GM12878 (cell line): ENCODE results near the gene AMBRA1. TPM values are rescaled to one million over a fixed set of nuclear protein-coding genes. Genes with fewer than 3 reads are reported as not detected.
A peak's percentile ranks its signal among the peaks of the same experiment; 100 is the strongest.

Source experiments
- CEBPZ ChIP-seq: fragments of 150-350 bp; IDR thresholded peaks from 2 replicates; pipeline ENCODE4 v1.6.1; 2016; ENCODE audit warnings: low read depth, low read length
- CHD2 ChIP-seq: IDR thresholded peaks from 2 replicates; pipeline ENCODE4 v1.6.1; 2011; ENCODE audit warnings: low read depth, low read length, improper control_type of control experiment, borderline replicate concordance
- EGR1 ChIP-seq, 2 experiments: IDR thresholded peaks; 1 replicate in 1 of 2; 2 replicates in 1 of 2; pipeline ENCODE4 v1.6.1; 2011 to 2012; ENCODE audit warnings: low read depth in 2 of 2, low read length in 2 of 2, borderline replicate concordance in 1 of 2, mild to moderate bottlenecking in 1 of 2, moderate library complexity in 1 of 2
- GABPA ChIP-seq: IDR thresholded peaks from 2 replicates; pipeline ENCODE4 v1.6.1; 2014; ENCODE audit warnings: antibody characterized with exemption, low read depth, mild to moderate bottlenecking, inconsistent platforms
- HDAC2 ChIP-seq: fragments of 200-600 bp; sonication (generic); IDR thresholded peaks from 2 replicates; pipeline ENCODE4 v1.6.1; 2017
- NBN ChIP-seq: fragments of 450-650 bp; IDR thresholded peaks from 2 replicates; pipeline ENCODE4 v1.6.1; 2016
- NR2C2 ChIP-seq: IDR thresholded peaks from 2 replicates; pipeline ENCODE4 v1.6.1; 2011; ENCODE audit warnings: borderline replicate concordance, low read depth; ENCODE audit not compliant: control insufficient read depth, insufficient read length
- RB1 ChIP-seq: fragments of 450-650 bp; formaldehyde crosslinking; IDR thresholded peaks from 2 replicates; pipeline ENCODE4 v1.6.1; 2017; ENCODE audit warnings: mild to moderate bottlenecking, borderline replicate concordance
- RBBP5 ChIP-seq: fragments of 200-600 bp; sonication (generic); conservative IDR thresholded peaks from 2 replicates; pipeline ENCODE4 v1.6.1; 2016
- RCOR1 ChIP-seq: conservative IDR thresholded peaks from 2 replicates; pipeline ENCODE4 v1.6.1; 2012; ENCODE audit warnings: low read depth, low read length, improper control_type of control experiment
- RELA ChIP-seq: fragments of 450-650 bp; IDR thresholded peaks from 2 replicates; pipeline ENCODE4 v1.8.0; 2014; ENCODE audit warnings: borderline replicate concordance; ENCODE audit not compliant: partially characterized antibody
- RFX5 ChIP-seq: IDR thresholded peaks from 2 replicates; pipeline ENCODE4 v1.6.1; 2011; ENCODE audit warnings: low read depth, low read length, improper control_type of control experiment
- RUNX3 ChIP-seq: IDR thresholded peaks from 2 replicates; pipeline ENCODE4 v1.6.1; 2012; ENCODE audit warnings: low read length, inconsistent platforms
- SRF ChIP-seq, 2 experiments: IDR thresholded peaks; 2 replicates each; pipeline ENCODE4 v1.6.1; 2011; ENCODE audit warnings: low read depth in 2 of 2, low read length in 2 of 2, mild to moderate bottlenecking in 1 of 2, moderate library complexity in 1 of 2
- ZNF217 ChIP-seq: fragments of 450-650 bp; IDR thresholded peaks from 2 replicates; pipeline ENCODE4 v1.6.1; 2017; ENCODE audit warnings: antibody characterized with exemption, mild to moderate bottlenecking
- ZZZ3 ChIP-seq: IDR thresholded peaks from 2 replicates; pipeline ENCODE4 v1.6.1; 2011; ENCODE audit warnings: low read depth; ENCODE audit not compliant: control insufficient read depth, insufficient read length
- polyA plus RNA-seq, 11 experiments: library from polyadenylated mRNA; depleted of rRNA in 4 of 11; unstranded in 6 of 11; stranded (reverse) in 5 of 11; fragments of >200 nt; fragmentation: Nextera tagmentation in 4 of 11; fragmentation: Illumina TruSeq in 1 of 11; extraction: Ambion mirVana in 4 of 11; extraction: Trizol in 1 of 11; gene quantifications; 1 replicate in 1 of 11; 2 replicates in 10 of 11; pipeline versions ENCODE4 v1.2.1 to v1.2.3, GENCODE V29; 2011 to 2016; ENCODE audit warnings: inconsistent platforms in 2 of 11, missing spikeins in 2 of 11, low read depth in 1 of 11
- total RNA-seq, 4 experiments: library from RNA; depleted of rRNA in 3 of 4; stranded (reverse); fragments of >200 nt in 3 of 4; fragmentation: Illumina TruSeq in 1 of 4; extraction: Trizol in 1 of 4; gene quantifications; 2 replicates each; pipeline versions ENCODE4 v1.2.1 to v1.2.3, GENCODE V29; 2013 to 2021
- TF ChIP-seq, protein P1 (sequence below): IDR thresholded peaks from 2 replicates; pipeline ENCODE4 v1.6.1; 2012; ENCODE audit warnings: improper control_type of control experiment, low read depth, low read length; ENCODE audit not compliant: insufficient replicate concordance
- TF ChIP-seq, protein P2 (sequence below): fragments of 450-650 bp; IDR thresholded peaks from 2 replicates; pipeline ENCODE4 v1.6.1; 2017; ENCODE audit warnings: mild to moderate bottlenecking, low read depth, inconsistent platforms; ENCODE audit not compliant: poor library complexity, severe bottlenecking
- TF ChIP-seq, protein P3 (sequence below): IDR thresholded peaks from 2 replicates; pipeline ENCODE4 v1.6.1; 2012; ENCODE audit warnings: low read depth, low read length, improper control_type of control experiment

The AMBRA1 gene
- total and polyA plus RNA-seq, 10 of the 15 experiments (the other 5 are each of a cell fraction or from before 2014, with no cell fraction given), result 0.57 to 34.3 (median 13.7) TPM

GRCh38 chr11:46392421-46393230 lies 201.2 kb downstream of the AMBRA1 start (continued):
- TF ChIP-seq, protein P1, sequence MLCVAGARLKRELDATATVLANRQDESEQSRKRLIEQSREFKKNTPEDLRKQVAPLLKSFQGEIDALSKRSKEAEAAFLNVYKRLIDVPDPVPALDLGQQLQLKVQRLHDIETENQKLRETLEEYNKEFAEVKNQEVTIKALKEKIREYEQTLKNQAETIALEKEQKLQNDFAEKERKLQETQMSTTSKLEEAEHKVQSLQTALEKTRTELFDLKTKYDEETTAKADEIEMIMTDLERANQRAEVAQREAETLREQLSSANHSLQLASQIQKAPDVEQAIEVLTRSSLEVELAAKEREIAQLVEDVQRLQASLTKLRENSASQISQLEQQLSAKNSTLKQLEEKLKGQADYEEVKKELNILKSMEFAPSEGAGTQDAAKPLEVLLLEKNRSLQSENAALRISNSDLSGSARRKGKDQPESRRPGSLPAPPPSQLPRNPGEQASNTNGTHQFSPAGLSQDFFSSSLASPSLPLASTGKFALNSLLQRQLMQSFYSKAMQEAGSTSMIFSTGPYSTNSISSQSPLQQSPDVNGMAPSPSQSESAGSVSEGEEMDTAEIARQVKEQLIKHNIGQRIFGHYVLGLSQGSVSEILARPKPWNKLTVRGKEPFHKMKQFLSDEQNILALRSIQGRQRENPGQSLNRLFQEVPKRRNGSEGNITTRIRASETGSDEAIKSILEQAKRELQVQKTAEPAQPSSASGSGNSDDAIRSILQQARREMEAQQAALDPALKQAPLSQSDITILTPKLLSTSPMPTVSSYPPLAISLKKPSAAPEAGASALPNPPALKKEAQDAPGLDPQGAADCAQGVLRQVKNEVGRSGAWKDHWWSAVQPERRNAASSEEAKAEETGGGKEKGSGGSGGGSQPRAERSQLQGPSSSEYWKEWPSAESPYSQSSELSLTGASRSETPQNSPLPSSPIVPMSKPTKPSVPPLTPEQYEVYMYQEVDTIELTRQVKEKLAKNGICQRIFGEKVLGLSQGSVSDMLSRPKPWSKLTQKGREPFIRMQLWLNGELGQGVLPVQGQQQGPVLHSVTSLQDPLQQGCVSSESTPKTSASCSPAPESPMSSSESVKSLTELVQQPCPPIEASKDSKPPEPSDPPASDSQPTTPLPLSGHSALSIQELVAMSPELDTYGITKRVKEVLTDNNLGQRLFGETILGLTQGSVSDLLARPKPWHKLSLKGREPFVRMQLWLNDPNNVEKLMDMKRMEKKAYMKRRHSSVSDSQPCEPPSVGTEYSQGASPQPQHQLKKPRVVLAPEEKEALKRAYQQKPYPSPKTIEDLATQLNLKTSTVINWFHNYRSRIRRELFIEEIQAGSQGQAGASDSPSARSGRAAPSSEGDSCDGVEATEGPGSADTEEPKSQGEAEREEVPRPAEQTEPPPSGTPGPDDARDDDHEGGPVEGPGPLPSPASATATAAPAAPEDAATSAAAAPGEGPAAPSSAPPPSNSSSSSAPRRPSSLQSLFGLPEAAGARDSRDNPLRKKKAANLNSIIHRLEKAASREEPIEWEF, result no peak
- TF ChIP-seq RCOR1, result 0 out of 2 replicates have a peak, but pooled peaks have one; percentile 75
- TF ChIP-seq CHD2, result no peak
- no peak for TF ChIP-seq ZZZ3
- TF ChIP-seq NR2C2, result no peak
- TF ChIP-seq, protein P2, sequence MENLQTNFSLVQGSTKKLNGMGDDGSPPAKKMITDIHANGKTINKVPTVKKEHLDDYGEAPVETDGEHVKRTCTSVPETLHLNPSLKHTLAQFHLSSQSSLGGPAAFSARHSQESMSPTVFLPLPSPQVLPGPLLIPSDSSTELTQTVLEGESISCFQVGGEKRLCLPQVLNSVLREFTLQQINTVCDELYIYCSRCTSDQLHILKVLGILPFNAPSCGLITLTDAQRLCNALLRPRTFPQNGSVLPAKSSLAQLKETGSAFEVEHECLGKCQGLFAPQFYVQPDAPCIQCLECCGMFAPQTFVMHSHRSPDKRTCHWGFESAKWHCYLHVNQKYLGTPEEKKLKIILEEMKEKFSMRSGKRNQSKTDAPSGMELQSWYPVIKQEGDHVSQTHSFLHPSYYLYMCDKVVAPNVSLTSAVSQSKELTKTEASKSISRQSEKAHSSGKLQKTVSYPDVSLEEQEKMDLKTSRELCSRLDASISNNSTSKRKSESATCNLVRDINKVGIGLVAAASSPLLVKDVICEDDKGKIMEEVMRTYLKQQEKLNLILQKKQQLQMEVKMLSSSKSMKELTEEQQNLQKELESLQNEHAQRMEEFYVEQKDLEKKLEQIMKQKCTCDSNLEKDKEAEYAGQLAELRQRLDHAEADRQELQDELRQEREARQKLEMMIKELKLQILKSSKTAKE, result no peak
- no peak for TF ChIP-seq RBBP5
- TF ChIP-seq EGR1 (IDR thresholded peaks at IDR 0.05; ENCODE audit: borderline replicate concordance in 1 of 2, low read depth in 2 of 2, low read length in 2 of 2), result peak in 1 of 2 experiments; percentile 83; a peak in 2 of 3 replicates
- no peak for TF ChIP-seq RELA
- no peak for TF ChIP-seq ZNF217
- TF ChIP-seq, protein P3, sequence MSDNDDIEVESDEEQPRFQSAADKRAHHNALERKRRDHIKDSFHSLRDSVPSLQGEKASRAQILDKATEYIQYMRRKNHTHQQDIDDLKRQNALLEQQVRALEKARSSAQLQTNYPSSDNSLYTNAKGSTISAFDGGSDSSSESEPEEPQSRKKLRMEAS, result peak; percentile 53; the same call in 1 of the 2 replicates
- TF ChIP-seq HDAC2, result 0 out of 2 replicates have a peak, but pooled peaks have one; percentile 59
- no peak for TF ChIP-seq RUNX3
- 0 out of 2 replicates have a peak, but pooled peaks have one; percentile 15 for TF ChIP-seq NBN
- TF ChIP-seq GABPA, result no peak
- no peak; the same call in 1 of the 2 replicates for TF ChIP-seq RB1
- TF ChIP-seq RFX5, result no peak
- no peak for TF ChIP-seq SRF (IDR thresholded peaks at IDR 0.05; ENCODE audit: low read depth in 2 of 2, low read length in 2 of 2)
- no peak for TF ChIP-seq CEBPZ
